Measurements from ENCODE around the gene TAGLN.

Gene TAGLN

GRCh38 chr11:117248341-117248740 lies 49.2 kb downstream of the TAGLN start:
- Histone ChIP-seq H3K27me3 (no peaks in the 10 kb centered on the region), H3K9me3 (no peaks in the 10 kb centered on the region), H3K4me3 (no peak overlapping the region), H3K36me3 (peaks cover 53 to 89% (median 67%) of the 10 kb centered on the region in 3 donors), H3K27ac (no peak overlapping the region), H3K4me1 (no peaks in the 10 kb centered on the region)
- DNase-seq: no peak
- intact Hi-C loops (cut with DNase I; ENCODE audit: low total_unique reads): no loop called here
- TF ChIP-seq, protein P1, sequence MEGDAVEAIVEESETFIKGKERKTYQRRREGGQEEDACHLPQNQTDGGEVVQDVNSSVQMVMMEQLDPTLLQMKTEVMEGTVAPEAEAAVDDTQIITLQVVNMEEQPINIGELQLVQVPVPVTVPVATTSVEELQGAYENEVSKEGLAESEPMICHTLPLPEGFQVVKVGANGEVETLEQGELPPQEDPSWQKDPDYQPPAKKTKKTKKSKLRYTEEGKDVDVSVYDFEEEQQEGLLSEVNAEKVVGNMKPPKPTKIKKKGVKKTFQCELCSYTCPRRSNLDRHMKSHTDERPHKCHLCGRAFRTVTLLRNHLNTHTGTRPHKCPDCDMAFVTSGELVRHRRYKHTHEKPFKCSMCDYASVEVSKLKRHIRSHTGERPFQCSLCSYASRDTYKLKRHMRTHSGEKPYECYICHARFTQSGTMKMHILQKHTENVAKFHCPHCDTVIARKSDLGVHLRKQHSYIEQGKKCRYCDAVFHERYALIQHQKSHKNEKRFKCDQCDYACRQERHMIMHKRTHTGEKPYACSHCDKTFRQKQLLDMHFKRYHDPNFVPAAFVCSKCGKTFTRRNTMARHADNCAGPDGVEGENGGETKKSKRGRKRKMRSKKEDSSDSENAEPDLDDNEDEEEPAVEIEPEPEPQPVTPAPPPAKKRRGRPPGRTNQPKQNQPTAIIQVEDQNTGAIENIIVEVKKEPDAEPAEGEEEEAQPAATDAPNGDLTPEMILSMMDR (IDR thresholded peaks at IDR 0.05): no peak

DNA sequence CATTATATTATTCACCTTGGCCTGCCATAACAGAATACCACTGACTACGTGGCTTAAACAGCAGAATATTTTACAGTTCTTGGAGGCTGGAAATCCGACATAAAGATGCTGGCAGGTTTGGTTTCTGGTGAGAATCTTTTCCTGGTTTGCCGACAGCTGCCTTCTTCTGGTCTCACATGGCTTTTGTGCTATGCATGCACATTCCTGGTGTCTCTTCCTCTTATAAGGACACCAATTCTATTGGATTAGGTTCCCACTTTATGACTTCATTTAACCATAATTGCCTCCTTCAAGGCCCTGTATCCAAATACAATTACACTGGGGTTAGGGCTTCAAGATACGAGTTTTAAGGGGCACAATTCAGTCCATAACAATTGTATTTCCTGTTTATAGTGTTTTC lies 50.4 kb downstream of the TAGLN start:
- no peak for DNase-seq
- TF ChIP-seq, protein P1 (IDR thresholded peaks at IDR 0.05): no peak
- Histone ChIP-seq H3K36me3 (peaks cover 62 to 91% (median 66%) of the 10 kb centered on the region in 3 donors), H3K27ac (no peak overlapping the region), H3K9me3 (no peaks in the 10 kb centered on the region), H3K27me3 (no peaks in the 10 kb centered on the region), H3K4me1 (no peaks in the 10 kb centered on the region), H3K4me3 (no peak overlapping the region)
- intact Hi-C loops (cut with DNase I; ENCODE audit: low total_unique reads): no loop called here

DNA sequence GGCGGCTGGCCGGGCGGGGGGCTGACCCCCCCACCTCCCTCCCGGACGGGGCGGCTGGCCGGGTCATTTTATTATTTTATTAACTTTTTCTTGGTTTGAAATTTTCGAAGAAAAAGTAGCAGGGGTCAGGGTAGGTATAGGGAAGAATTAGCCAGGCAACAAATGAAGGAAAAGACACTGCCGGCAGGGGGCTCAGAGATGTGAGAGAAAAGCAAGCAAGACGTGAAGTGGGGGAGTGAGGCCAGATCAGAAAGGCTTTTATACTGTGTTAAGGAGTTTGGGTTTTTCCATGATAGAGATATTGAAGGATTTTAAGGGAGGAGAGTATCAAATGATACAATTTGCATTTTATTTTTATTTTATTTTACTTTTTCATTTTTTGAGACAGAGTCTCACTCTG lies 52.3 kb downstream of the TAGLN start:
- intact Hi-C loops (cut with DNase I; ENCODE audit: low total_unique reads): no loop called here
- TF ChIP-seq, protein P1 (IDR thresholded peaks at IDR 0.05): no peak
- Histone ChIP-seq H3K36me3 (peaks cover 46 to 89% (median 59%) of the 10 kb centered on the region in 3 donors), H3K27ac (no peak overlapping the region), H3K9me3 (no peaks in the 10 kb centered on the region), H3K4me1 (no peaks in the 10 kb centered on the region), H3K4me3 (no peak overlapping the region), H3K27me3 (no peaks in the 10 kb centered on the region)
- DNase-seq: no peak

- no peaks in the 10 kb centered on the region for H3K27me3 ChIP-seq
- peaks cover 11 to 53% (median 28%) of the 10 kb centered on the region in 3 donors for H3K36me3 ChIP-seq
- H3K9me3 ChIP-seq: no peaks in the 10 kb centered on the region
- DNase-seq: no peak
- no peaks in the 10 kb centered on the region for H3K4me1 ChIP-seq
- TF ChIP-seq, protein P1 (IDR thresholded peaks at IDR 0.05): no peak
- intact Hi-C loops (cut with DNase I; ENCODE audit: low total_unique reads): no loop called here
- no peak overlapping the region for H3K27ac ChIP-seq
- H3K4me3 ChIP-seq: no peak overlapping the region
These were observed 56.8 kb downstream of the TAGLN start for GRCh38 chr11:117255966-117256365.

GRCh38 chr11:117256573-117256972 lies 57.4 kb downstream of the TAGLN start:
- DNase-seq: no peak
- Histone ChIP-seq H3K27me3 (no peaks in the 10 kb centered on the region), H3K36me3 (peaks cover 17 to 55% (median 28%) of the 10 kb centered on the region in 3 donors), H3K4me3 (no peak overlapping the region), H3K4me1 (no peaks in the 10 kb centered on the region), H3K9me3 (no peaks in the 10 kb centered on the region), H3K27ac (no peak overlapping the region)
- TF ChIP-seq, protein P1 (IDR thresholded peaks at IDR 0.05): no peak
- intact Hi-C loops (cut with DNase I; ENCODE audit: low total_unique reads): no loop called here

Data from tibial artery (tissue), 4 donors.